Neuron (in vitro differentiated cells): Measurements from ENCODE around the gene PDZD2.

Experiments used
- H2AFZ ChIP-seq: one replicate; pipeline ENCODE4 v1.6.1; 2013; ENCODE audit warnings: low read depth, mild to moderate bottlenecking, inconsistent platforms, low read length, moderate library complexity
- H3K27me3 ChIP-seq: one replicate; pipeline ENCODE4 v1.6.1; 2013; ENCODE audit warnings: low read length; ENCODE audit not compliant: insufficient read depth
- H3K36me3 ChIP-seq: one replicate; pipeline ENCODE4 v1.6.1; 2013; ENCODE audit warnings: low read length; ENCODE audit not compliant: insufficient read depth
- H3K4me1 ChIP-seq: one replicate; pipeline ENCODE4 v1.6.1; 2013; ENCODE audit warnings: low read length; ENCODE audit not compliant: insufficient read depth
- H3K4me3 ChIP-seq: 2 replicates; pipeline ENCODE4 v1.5.1; 2013; ENCODE audit warnings: mild to moderate bottlenecking, low read length, moderate library complexity
- H3K9me3 ChIP-seq: one replicate; pipeline ENCODE4 v1.6.1; 2013; ENCODE audit warnings: low read length

The PDZD2 gene

DNA sequence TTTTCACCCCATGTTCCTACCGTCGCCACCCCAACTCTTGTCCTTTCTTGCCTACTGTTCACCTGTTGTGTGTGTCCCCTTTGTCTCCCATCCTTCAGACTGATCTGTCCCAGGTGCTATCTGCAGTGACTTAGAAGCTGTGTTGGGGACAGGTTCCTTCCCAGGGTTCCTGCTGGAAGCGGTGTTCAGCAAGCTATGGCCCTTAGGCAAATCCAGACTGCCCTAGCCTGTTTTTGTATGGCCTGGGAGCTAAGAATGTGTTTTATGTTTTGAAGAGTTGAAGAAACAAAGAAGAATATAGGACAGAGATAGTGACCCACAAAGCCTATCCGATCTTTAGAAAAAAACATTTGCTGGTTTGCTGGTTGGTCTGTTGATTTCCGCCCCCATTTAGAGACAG, 298.8 kb downstream of the PDZD2 start:
- H3K4me1 ChIP-seq, result no peaks in the 10 kb centered on the region
- H3K9me3 ChIP-seq, result no peaks in the 10 kb centered on the region
- no peak overlapping the region for H3K4me3 ChIP-seq
- H2AFZ ChIP-seq, result no peak overlapping the region
- H3K36me3 ChIP-seq, result no peaks in the 10 kb centered on the region
- no peaks in the 10 kb centered on the region for H3K27me3 ChIP-seq

DNA sequence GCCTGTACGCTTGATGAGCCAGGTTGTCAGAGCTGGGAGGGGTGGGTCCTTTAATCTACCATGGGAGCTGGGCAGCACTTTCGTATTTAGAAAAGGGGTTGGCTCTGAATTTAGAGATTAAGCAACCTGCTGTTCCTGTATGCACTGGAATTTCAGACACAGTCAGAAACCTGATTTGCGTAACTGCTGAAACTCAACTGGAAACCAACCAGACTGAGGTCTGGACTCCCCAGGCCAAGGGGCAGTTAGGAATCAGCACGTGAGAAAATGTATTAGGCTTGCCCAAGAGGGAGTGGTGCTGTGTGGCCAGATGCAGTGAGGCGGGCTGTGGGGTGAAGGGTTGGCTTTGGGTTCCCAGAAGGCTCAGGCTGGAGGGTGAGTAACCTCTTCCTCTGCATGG, 300.2 kb downstream of the PDZD2 start:
- Histone ChIP-seq H3K4me1 (no peaks in the 10 kb centered on the region), H2AFZ (no peak overlapping the region), H3K4me3 (no peak overlapping the region), H3K36me3 (no peaks in the 10 kb centered on the region), H3K9me3 (no peaks in the 10 kb centered on the region), H3K27me3 (no peaks in the 10 kb centered on the region)

DNA sequence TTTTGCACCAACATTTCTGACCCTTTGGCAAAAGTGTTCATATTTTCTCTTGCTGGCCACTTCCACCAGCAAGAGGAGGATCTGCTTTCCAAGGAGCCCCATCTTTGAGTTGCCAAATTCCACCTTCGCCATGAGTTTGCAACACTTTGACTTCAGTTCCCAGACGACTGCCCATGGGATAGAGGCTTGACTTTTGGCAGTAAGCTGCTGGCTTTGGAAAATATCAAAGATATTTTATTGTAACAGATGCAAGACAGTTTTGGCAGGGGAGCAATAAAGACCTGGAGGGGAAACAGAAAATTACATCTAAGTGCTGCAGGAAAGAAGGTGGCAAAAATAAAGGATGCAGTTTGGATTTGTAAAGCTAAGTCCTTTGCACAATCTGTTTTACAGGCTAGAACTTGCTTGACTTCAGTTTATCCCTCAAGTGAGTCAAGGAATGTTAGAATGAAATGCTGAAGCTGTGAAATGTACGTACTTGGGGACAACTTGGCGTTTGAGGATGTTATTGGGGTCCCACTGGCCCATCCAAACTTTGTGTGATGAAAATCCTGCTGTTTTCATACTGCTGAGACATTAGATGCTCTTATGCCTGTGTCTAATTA, 302.3 kb downstream of the PDZD2 start:
- H2AFZ ChIP-seq, result no peak overlapping the region
- H3K27me3 ChIP-seq, result no peaks in the 10 kb centered on the region
- no peak overlapping the region for H3K4me3 ChIP-seq
- no peaks in the 10 kb centered on the region for H3K9me3 ChIP-seq
- no peaks in the 10 kb centered on the region for H3K36me3 ChIP-seq
- no peaks in the 10 kb centered on the region for H3K4me1 ChIP-seq

DNA sequence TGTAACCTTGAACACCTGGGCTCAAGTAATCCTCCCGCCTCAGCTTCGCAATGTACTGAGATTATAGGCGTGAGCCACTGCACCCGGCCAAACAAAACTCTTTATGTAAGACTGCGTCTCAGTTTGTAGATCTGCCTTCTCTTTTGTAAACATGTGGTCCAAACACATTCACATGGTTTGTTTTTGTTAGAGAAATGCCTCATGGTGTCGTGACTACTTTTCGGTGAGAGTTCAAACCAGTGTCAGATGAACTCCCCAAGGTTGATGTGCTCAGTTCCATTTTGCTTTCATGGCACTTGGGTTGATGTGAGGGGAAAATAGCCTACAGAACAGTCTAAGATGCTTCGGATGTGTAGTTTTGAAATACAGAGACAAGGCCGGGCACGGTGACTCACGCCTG, 303.6 kb downstream of the PDZD2 start:
- Histone ChIP-seq H3K36me3 (no peaks in the 10 kb centered on the region), H3K9me3 (no peaks in the 10 kb centered on the region), H2AFZ (no peak overlapping the region), H3K27me3 (no peaks in the 10 kb centered on the region), H3K4me3 (no peak overlapping the region), H3K4me1 (no peaks in the 10 kb centered on the region)

DNA sequence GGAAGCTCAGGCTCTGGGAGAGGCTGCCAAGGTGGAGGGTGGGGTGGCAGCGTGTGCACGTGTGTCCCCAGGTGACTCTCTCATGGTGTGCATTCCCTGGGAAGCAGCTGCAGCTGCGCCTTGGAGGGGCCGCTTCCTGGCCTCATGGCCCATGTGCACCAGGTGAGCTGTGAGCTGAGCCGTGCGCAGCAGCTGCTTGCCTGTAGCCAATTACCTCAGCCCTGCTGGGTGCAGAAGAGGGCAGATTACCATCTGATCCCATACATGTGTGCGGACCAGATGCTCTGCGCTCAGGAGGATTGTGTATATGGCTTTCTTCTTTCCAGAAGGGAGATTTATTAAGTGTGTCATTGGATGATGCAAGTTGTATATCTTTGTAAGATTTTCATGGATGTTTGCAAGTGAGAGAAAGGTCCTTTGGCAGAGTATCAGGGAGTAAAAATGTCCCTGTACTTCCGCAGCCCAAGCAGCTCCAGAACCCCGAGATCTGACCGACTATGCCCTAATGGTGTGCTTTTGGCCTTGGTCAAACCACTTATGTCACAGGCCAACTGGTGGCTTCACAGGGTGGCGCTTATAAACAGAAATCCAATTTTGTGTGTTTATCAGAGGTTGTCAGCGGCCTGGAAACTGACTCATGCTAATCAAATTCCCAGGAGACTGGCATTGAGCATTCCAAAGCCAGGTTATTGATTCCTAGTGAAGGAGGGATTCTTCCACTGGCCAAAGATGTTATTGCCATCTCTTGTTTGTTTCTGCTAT, 305.9 kb downstream of the PDZD2 start:
- H3K4me3 ChIP-seq, result no peak overlapping the region
- H3K36me3 ChIP-seq, result no peaks in the 10 kb centered on the region
- no peak overlapping the region for H2AFZ ChIP-seq
- H3K9me3 ChIP-seq, result no peaks in the 10 kb centered on the region
- no peaks in the 10 kb centered on the region for H3K27me3 ChIP-seq
- no peaks in the 10 kb centered on the region for H3K4me1 ChIP-seq

DNA sequence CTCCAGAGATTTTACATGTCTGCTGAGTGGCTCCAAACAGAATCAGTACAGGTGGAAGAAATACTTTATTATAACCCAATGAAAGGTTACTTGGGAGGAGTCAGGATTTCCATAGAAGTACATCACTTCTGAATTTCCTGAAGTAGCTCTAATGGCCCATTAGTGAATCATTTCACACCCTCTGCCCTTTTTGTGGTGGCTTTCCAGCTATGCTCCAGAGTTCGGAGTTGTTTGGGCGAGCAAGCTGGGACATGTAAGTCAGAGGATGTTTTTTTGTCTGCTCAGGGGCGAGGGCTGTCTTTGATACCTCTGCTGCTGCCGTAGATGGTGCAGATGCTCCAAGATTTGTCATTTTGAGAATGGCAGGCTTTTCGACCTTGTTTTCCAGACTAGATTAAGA, 309.1 kb downstream of the PDZD2 start:
- no peak overlapping the region for H2AFZ ChIP-seq
- H3K4me1 ChIP-seq, result no peaks in the 10 kb centered on the region
- H3K27me3 ChIP-seq, result no peaks in the 10 kb centered on the region
- peaks cover 2% of the 10 kb centered on the region for H3K9me3 ChIP-seq
- no peak overlapping the region for H3K4me3 ChIP-seq
- no peaks in the 10 kb centered on the region for H3K36me3 ChIP-seq

DNA sequence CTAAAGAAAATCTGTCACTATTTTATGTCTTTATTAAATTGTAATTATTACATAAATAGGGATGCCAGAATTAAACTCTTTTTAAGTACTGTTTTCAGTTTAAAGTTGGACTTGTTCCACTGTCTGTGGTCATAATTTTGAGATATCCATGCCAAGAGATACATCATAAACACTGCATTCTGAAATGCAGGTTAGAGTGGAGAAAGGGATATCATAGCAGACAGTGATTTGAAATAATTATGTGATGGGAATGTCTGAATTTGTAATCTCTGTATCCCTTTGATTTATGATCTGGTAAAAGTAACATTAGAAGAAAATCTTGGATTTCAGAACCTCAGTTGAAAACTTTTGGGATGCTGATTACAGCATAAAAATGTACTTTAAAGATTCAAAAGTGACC, 313.1 kb downstream of the PDZD2 start:
- Histone ChIP-seq H2AFZ (no peak overlapping the region), H3K36me3 (no peaks in the 10 kb centered on the region), H3K4me1 (no peaks in the 10 kb centered on the region), H3K9me3 (peaks cover 2% of the 10 kb centered on the region), H3K4me3 (no peak overlapping the region), H3K27me3 (no peaks in the 10 kb centered on the region)

DNA sequence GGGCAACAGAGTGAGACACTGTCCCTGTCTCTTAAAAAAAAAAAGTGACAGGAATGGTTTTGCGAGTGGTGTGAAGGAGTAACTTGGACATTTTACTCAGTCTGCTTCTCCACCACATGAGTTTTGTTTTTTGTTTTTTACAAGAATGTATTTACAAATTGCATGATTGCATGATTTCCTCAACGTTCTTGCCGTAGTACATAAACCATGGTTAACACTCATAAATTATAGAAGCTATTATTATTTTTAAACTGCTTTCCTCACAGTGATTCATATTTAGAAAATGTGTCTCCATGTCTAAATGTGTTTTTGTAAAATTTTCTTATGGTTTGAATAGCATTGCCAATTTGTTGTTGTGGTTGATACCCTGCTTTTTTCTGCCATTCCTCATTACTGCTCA, 315.2 kb downstream of the PDZD2 start:
- no peak overlapping the region for H3K4me3 ChIP-seq
- no peaks in the 10 kb centered on the region for H3K4me1 ChIP-seq
- H2AFZ ChIP-seq, result no peak overlapping the region
- H3K27me3 ChIP-seq, result no peaks in the 10 kb centered on the region
- H3K36me3 ChIP-seq, result no peaks in the 10 kb centered on the region
- peaks cover 2% of the 10 kb centered on the region for H3K9me3 ChIP-seq

DNA sequence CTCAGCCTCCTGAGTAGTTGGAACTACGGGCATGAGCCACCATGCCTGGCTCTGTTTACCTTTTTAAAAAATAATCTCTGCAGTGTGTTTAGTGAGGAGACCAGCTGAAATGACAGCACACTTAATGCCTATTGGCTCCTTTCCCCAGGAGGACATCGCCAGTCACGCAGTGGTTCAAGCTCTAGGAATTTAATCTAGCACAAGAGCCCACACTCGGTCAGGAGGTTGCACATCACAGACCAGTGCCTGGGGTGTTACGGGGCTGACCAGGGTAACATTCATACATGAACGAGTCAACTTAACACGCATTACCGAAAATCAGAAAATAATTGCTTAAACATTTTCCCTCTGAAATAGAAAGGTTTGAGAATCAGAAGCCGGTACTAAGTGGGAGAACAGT, 318.2 kb downstream of the PDZD2 start:
- Histone ChIP-seq H2AFZ (no peak overlapping the region), H3K4me1 (no peaks in the 10 kb centered on the region), H3K36me3 (no peaks in the 10 kb centered on the region), H3K4me3 (no peak overlapping the region), H3K9me3 (no peaks in the 10 kb centered on the region), H3K27me3 (no peaks in the 10 kb centered on the region)

DNA sequence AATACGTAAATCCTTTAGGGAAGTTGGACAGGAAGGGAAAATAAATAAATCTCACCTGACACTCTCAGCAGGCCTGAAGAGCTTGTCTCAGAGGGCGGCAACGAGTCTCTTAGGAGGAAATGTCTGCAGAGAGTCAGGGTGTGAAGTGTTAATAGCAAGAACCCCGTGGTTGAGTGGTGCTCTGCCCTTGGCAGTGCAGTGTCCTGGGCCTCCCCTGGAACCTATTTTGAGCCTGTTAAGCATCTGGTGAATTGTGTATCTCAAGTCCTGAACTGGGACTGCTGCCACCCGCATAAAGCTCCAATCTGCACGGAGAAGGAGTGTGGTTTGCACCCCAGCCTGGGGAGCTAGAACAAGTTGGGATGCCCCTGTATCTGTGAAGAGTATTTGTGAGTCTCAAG, 323.4 kb downstream of the PDZD2 start:
- Histone ChIP-seq H3K9me3 (no peaks in the 10 kb centered on the region), H3K27me3 (no peaks in the 10 kb centered on the region), H2AFZ (no peak overlapping the region), H3K36me3 (no peaks in the 10 kb centered on the region), H3K4me3 (no peak overlapping the region), H3K4me1 (peaks cover 5% of the 10 kb centered on the region)

DNA sequence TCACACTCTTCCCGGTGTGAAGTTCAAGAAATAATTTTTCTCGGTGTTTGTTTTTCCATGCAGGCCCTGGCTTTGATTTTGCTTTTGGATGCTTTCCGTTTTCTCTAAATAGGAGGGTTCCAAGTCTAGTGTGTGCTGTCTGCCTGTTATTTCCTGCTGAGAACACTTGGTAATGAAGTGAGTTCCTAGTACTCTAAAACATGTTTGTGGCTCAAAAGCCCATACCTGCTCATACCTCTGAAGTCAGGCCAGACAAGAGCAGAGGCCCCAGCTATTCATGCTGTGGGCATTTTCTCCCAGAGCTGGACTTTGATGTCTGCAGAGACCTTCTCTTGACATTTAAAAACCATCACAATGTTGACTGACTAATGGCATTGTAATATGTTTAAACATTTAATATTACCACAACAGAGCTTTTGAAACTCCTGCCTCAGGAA, 324.0 kb downstream of the PDZD2 start:
- Histone ChIP-seq H3K36me3 (no peaks in the 10 kb centered on the region), H3K9me3 (no peaks in the 10 kb centered on the region), H3K27me3 (no peaks in the 10 kb centered on the region), H3K4me1 (peaks cover 5% of the 10 kb centered on the region), H2AFZ (no peak overlapping the region), H3K4me3 (no peak overlapping the region)

DNA sequence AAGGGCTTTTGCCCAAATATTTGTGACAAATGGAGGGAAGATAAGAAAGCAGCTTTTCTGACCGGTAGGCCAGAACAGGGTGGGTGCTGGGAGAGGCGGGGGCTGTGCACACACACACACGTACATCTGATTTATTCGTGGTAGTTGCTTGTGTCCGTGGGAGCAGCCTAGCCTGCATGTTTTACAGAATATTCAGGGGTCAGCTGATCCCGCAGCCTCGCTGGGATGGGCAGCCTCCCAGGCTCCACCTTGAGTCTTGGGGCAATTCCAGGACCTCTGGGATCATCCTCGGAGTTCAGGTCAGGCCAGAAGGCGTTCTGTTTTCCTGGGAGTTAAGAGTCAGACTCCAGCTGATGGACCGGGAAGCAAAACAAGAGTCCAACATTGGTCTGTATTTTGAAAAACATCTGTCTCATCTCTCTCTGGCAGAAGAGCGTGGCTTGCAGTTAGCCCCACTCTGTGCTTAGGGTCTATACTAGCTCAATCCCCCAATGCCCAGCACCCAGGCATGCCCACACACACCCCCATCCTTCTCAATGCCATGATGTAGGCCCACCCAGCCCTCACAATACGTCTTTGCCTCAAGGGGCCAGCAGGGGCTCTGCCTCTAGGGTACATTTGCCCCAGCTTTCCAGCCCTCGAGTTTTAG, 324.6 kb downstream of the PDZD2 start:
- peaks cover 5% of the 10 kb centered on the region for H3K4me1 ChIP-seq
- no peak overlapping the region for H3K4me3 ChIP-seq
- H2AFZ ChIP-seq, result no peak overlapping the region
- no peaks in the 10 kb centered on the region for H3K36me3 ChIP-seq
- H3K9me3 ChIP-seq, result no peaks in the 10 kb centered on the region
- no peaks in the 10 kb centered on the region for H3K27me3 ChIP-seq

DNA sequence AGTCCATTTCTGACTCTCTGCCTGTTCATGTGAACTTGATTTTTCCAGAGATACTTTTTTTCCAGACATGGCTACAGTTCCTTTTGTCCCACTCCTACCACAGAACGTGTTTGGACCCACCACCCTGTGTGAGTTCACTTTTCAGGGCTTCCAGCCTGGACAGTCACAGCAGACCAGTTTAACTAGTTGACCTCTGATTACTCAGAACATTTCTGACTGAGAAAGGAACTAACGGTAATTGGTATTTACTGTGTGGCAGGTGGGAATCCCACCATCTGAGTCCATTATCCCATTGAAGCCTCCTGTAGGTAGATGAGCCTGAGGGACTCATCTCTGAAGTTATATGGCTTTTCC, 325.1 kb downstream of the PDZD2 start:
- Histone ChIP-seq H3K4me1 (peaks cover 5% of the 10 kb centered on the region), H2AFZ (no peak overlapping the region), H3K27me3 (no peaks in the 10 kb centered on the region)

More for the DNA sequence above, 325.1 kb downstream of the PDZD2 start:
- no peak overlapping the region for H3K4me3 ChIP-seq
- H3K36me3 ChIP-seq, result no peaks in the 10 kb centered on the region
- no peaks in the 10 kb centered on the region for H3K9me3 ChIP-seq
